HG03571 (cell line): Measurements from ENCODE around the gene RHBDD1.
"Not testable (repeated sequence)": the region's sequence is repeated elsewhere in the genome, so short reads cannot be mapped to it uniquely, and the experiment has no call there.

Source experiments
- ATAC-seq: cut with Tn5 transposase; IDR thresholded peaks from one replicate; pipeline ENCODE4 v1.9.1; 2021; ENCODE audit not compliant: unreplicated experiment

RHBDD1 gene

GRCh38 chr2:226839951-226840350 lies 4.1 kb downstream of the RHBDD1 start:
- ATAC-seq = no peak

- not testable (repeated sequence) for ATAC-seq
Observed at GRCh38 chr2:226843001-226843400, 7.1 kb downstream of the RHBDD1 start.

- ATAC-seq = peak; percentile 48
Observed at GRCh38 chr2:226845386-226846116, 9.7 kb downstream of the RHBDD1 start.

GRCh38 chr2:226847090-226847489 lies 11.2 kb downstream of the RHBDD1 start:
- ATAC-seq = no peak

- no peak for ATAC-seq
Observed at GRCh38 chr2:226847511-226847910, 11.7 kb downstream of the RHBDD1 start.

- no peak for ATAC-seq
Observed at GRCh38 chr2:226849349-226849748, 13.5 kb downstream of the RHBDD1 start.

GRCh38 chr2:226850024-226850423 lies 14.2 kb downstream of the RHBDD1 start:
- ATAC-seq = no peak

- ATAC-seq = no peak
Observed at GRCh38 chr2:226855787-226856186, 19.9 kb downstream of the RHBDD1 start.

GRCh38 chr2:226860087-226860486 lies 24.2 kb downstream of the RHBDD1 start:
- peak; percentile 52 for ATAC-seq

- ATAC-seq = peak; percentile 53
Observed at GRCh38 chr2:226862623-226863022, 26.8 kb downstream of the RHBDD1 start.

GRCh38 chr2:226865273-226865672 lies 29.4 kb downstream of the RHBDD1 start:
- no peak for ATAC-seq

GRCh38 chr2:226865710-226866109 lies 29.9 kb downstream of the RHBDD1 start:
- ATAC-seq = no peak

- ATAC-seq = no peak
Observed at GRCh38 chr2:226868331-226869162, 32.7 kb downstream of the RHBDD1 start.

GRCh38 chr2:226869371-226869770 lies 33.5 kb downstream of the RHBDD1 start:
- ATAC-seq = no peak

GRCh38 chr2:226873051-226873620 lies 37.3 kb downstream of the RHBDD1 start:
- ATAC-seq = peak; percentile 49

- no peak for ATAC-seq
Observed at GRCh38 chr2:226873826-226874225, 38.0 kb downstream of the RHBDD1 start.

- no peak for ATAC-seq
Observed at GRCh38 chr2:226874749-226875148, 38.9 kb downstream of the RHBDD1 start.

GRCh38 chr2:226875438-226876225 lies 39.8 kb downstream of the RHBDD1 start:
- no peak for ATAC-seq

GRCh38 chr2:226877491-226877890 lies 41.6 kb downstream of the RHBDD1 start:
- no peak for ATAC-seq

- ATAC-seq = no peak
Observed at GRCh38 chr2:226881287-226881686, 45.4 kb downstream of the RHBDD1 start.

GRCh38 chr2:226882606-226883005 lies 46.8 kb downstream of the RHBDD1 start:
- ATAC-seq = no peak
